ENCODE measurements around the gene TMED9. TPM values are rescaled to one million over a fixed set of nuclear protein-coding genes. Genes with fewer than 3 reads are reported as not detected.

TMED9 gene
- total RNA-seq, 4 donors from 2014 or later = 47.3 to 75.7 (median 62.3) TPM

DNA sequence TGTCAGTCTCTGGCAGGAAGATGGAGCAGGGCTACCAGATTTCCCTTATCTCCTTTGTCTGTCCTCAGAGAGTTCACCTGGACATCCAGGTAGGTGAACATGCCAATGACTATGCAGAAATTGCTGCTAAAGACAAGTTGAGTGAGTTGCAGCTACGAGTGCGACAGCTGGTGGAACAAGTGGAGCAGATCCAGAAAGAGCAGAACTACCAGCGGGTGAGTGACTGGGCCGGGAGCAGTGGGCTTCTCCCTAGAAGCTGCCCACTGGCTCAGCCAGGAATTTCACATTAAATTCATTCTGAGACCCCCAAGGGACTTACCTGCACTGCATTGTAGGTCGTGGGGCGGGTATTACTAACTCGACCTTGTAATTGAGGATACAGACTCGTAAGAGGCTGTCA, 2.1 kb downstream of the TMED9 start:
- no peak for TF ChIP-seq POLR2AphosphoS5 (IDR thresholded peaks at IDR 0.05)
- TF ChIP-seq, protein P1, sequence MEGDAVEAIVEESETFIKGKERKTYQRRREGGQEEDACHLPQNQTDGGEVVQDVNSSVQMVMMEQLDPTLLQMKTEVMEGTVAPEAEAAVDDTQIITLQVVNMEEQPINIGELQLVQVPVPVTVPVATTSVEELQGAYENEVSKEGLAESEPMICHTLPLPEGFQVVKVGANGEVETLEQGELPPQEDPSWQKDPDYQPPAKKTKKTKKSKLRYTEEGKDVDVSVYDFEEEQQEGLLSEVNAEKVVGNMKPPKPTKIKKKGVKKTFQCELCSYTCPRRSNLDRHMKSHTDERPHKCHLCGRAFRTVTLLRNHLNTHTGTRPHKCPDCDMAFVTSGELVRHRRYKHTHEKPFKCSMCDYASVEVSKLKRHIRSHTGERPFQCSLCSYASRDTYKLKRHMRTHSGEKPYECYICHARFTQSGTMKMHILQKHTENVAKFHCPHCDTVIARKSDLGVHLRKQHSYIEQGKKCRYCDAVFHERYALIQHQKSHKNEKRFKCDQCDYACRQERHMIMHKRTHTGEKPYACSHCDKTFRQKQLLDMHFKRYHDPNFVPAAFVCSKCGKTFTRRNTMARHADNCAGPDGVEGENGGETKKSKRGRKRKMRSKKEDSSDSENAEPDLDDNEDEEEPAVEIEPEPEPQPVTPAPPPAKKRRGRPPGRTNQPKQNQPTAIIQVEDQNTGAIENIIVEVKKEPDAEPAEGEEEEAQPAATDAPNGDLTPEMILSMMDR (IDR thresholded peaks at IDR 0.05) = no peak
- TF ChIP-seq EP300 (IDR thresholded peaks at IDR 0.05) = no peak
- no peak for TF ChIP-seq POLR2A (IDR thresholded peaks at IDR 0.05; ENCODE audit: low read depth)
- H3K9me3 ChIP-seq = no peaks in the 10 kb centered on the region
- H3K36me3 ChIP-seq = peaks cover 30 to 41% (median 36%) of the 10 kb centered on the region in 4 donors
- H3K4me1 ChIP-seq = peaks cover 14 to 31% (median 25%) of the 10 kb centered on the region in 4 donors
- no peak for DNase-seq (ENCODE audit: extremely low spot score)
- H3K27ac ChIP-seq (replicated peaks in 1 of 4) = no peak overlapping the region
- 79% methylated on average over 6 of the region's 8 CpGs for WGBS
- intact Hi-C loops (cut with DNase I) = loop anchor here (5.0 kb wide), 1 partner anchor 42 kb away; the partner anchor contains the start of gene FAM193B
- peaks cover 0 to 10% (median 0%) of the 10 kb centered on the region in 4 donors for H3K27me3 ChIP-seq
- no peak overlapping the region for H3K4me3 ChIP-seq

DNA sequence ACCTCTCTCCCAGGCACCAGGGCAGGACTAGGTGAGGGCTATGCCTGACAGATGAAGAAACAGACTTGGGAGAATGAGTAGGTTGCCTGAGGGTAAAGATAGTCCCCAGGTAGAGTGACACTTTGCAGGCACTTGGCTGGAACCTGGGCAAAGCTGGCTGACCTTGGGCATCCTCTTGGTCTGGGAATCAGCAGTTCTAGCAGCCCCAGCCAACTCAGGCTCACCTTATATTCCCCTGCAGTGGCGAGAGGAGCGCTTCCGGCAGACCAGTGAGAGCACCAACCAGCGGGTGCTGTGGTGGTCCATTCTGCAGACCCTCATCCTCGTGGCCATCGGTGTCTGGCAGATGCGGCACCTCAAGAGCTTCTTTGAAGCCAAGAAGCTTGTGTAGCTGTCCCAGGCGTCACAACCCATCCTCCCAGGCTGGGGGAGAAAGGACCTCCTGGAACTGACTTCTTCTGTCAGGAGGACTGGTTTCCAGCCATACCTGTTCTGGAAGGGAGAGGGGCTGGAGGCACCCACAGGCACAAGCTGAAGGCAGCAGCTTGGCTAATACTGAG, 3.1 kb downstream of the TMED9 start:
- TF ChIP-seq EP300 (IDR thresholded peaks at IDR 0.05) = no peak
- TF ChIP-seq POLR2AphosphoS5 (IDR thresholded peaks at IDR 0.05) = no peak
- TF ChIP-seq POLR2A (IDR thresholded peaks at IDR 0.05; ENCODE audit: low read depth) = no peak
- TF ChIP-seq, protein P1 (IDR thresholded peaks at IDR 0.05) = no peak
- Histone ChIP-seq H3K9me3 (no peaks in the 10 kb centered on the region), H3K27me3 (peaks cover 0 to 7% (median 0%) of the 10 kb centered on the region in 4 donors), H3K36me3 (peaks cover 30 to 41% (median 36%) of the 10 kb centered on the region in 4 donors), H3K4me3 (no peak overlapping the region), H3K27ac (replicated peaks in 1 of 4) (no peak overlapping the region), H3K4me1 (peaks cover 17 to 36% (median 30%) of the 10 kb centered on the region in 4 donors)
- 94% methylated on average over 8 of the region's 8 CpGs for WGBS
- no peak for DNase-seq (ENCODE audit: extremely low spot score)
- intact Hi-C loops (cut with DNase I) = no loop called here

GRCh38 chr5:177595991-177596774, 4.2 kb downstream of the TMED9 start:
- H3K36me3 ChIP-seq = peaks cover 30 to 41% (median 36%) of the 10 kb centered on the region in 4 donors
- no peak overlapping the region for H3K27ac ChIP-seq (replicated peaks in 1 of 4)
- H3K4me1 ChIP-seq = peaks cover 24 to 44% (median 38%) of the 10 kb centered on the region in 4 donors
- H3K4me3 ChIP-seq = no peak overlapping the region
- DNase-seq (ENCODE audit: extremely low spot score) = no peak
- TF ChIP-seq POLR2A (IDR thresholded peaks at IDR 0.05; ENCODE audit: low read depth) = no peak
- no peak for TF ChIP-seq EP300 (IDR thresholded peaks at IDR 0.05)
- TF ChIP-seq, protein P1 (IDR thresholded peaks at IDR 0.05) = no peak
- TF ChIP-seq POLR2AphosphoS5 (IDR thresholded peaks at IDR 0.05) = no peak
- H3K27me3 ChIP-seq = no peaks in the 10 kb centered on the region
- H3K9me3 ChIP-seq = no peaks in the 10 kb centered on the region
- intact Hi-C loops (cut with DNase I) = no loop called here
- 95% methylated on average over 2 of the region's 2 CpGs for WGBS

DNA sequence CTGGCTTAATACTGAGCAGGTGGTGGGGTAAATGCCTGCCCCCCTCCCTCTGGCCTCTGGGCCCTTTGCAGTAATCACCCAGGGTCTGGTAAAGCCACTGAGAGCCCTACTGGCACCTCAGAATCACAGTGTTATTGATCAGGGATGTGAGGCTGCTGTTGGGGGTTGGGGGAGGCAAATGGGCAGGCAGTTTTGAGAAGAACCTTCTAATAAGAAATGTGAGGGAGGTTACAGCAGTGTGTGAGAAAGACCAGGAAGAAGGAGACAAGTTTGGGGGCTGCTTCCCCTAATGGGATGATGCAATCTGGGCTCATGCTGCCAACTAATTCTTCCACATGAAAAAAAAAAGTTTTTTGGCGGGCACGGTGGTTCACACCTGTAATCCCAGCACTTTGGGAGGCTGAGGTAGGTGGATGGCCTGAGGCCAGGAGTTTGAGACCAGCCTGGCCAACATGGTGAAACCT, 4.8 kb downstream of the TMED9 start:
- Histone ChIP-seq H3K4me3 (no peak overlapping the region), H3K9me3 (no peaks in the 10 kb centered on the region), H3K27ac (replicated peaks in 1 of 4) (no peak overlapping the region), H3K27me3 (no peaks in the 10 kb centered on the region), H3K4me1 (peaks cover 26 to 46% (median 40%) of the 10 kb centered on the region in 4 donors), H3K36me3 (peaks cover 30 to 41% (median 36%) of the 10 kb centered on the region in 4 donors)
- DNase-seq (ENCODE audit: extremely low spot score) = no peak
- WGBS = 93% methylated on average over 2 of the region's 2 CpGs
- TF ChIP-seq, protein P1 (IDR thresholded peaks at IDR 0.05) = no peak
- no peak for TF ChIP-seq POLR2AphosphoS5 (IDR thresholded peaks at IDR 0.05)
- TF ChIP-seq EP300 (IDR thresholded peaks at IDR 0.05) = no peak
- no peak for TF ChIP-seq POLR2A (IDR thresholded peaks at IDR 0.05; ENCODE audit: low read depth)
- intact Hi-C loops (cut with DNase I) = no loop called here

All from esophagus muscularis mucosa (tissue), 4 donors.